Calu3 (cell line): ENCODE measurements around the gene VSTM2B. TPM values are rescaled to one million over a fixed set of nuclear protein-coding genes. Genes with fewer than 3 reads are reported as not detected.
"Not testable (repeated sequence)": the region's sequence is repeated elsewhere in the genome, so short reads cannot be mapped to it uniquely, and the experiment has no call there.

Source experiments
- BruUV-seq: library from RNA; stranded (reverse); fragments of 400-500 nt; replicated peaks from 2 replicates; lab custom pipeline; 2021; lab: Mats Ljungman, UMichigan
- CTCF ChIA-PET: fragments of 300-600 bp; sonication (Branson Sonifier 250); formaldehyde crosslinking; loops from one replicate; lab custom pipeline; 2022; ENCODE audit warnings: antibody characterized with exemption; lab: Charles Lee
- DNase-seq: peaks from one replicate; pipeline ENCODE4 v3.0.0; 2022
- H3K27ac Mint-ChIP-seq: one replicate; pipeline ENCODE4 v1.8.0; 2022; ENCODE audit warnings: mixed read lengths; ENCODE audit not compliant: unreplicated experiment
- H3K27me3 Mint-ChIP-seq: one replicate; pipeline ENCODE4 v1.8.0; 2022; ENCODE audit warnings: mixed read lengths; ENCODE audit not compliant: unreplicated experiment
- H3K36me3 Mint-ChIP-seq: one replicate; pipeline ENCODE4 v1.8.0; 2022; ENCODE audit warnings: mild to moderate bottlenecking, moderate library complexity, mixed read lengths; ENCODE audit not compliant: insufficient read depth, unreplicated experiment
- H3K4me1 Mint-ChIP-seq: one replicate; pipeline ENCODE4 v1.8.0; 2022; ENCODE audit warnings: mild to moderate bottlenecking, low read depth, mixed read lengths; ENCODE audit not compliant: unreplicated experiment
- H3K4me3 Mint-ChIP-seq: one replicate; pipeline ENCODE4 v1.8.0; 2022; ENCODE audit warnings: mild to moderate bottlenecking, low read depth, moderate library complexity, mixed read lengths; ENCODE audit not compliant: unreplicated experiment
- H3K9me3 Mint-ChIP-seq: one replicate; pipeline ENCODE4 v1.8.0; 2022; ENCODE audit warnings: low read depth, mixed read lengths; ENCODE audit not compliant: unreplicated experiment
- intact Hi-C: fragments of 100-400 bp; cut with micrococcal nuclease; formaldehyde crosslinking; loops from one replicate; pipeline ENCODE4 v1.10.0; 2022; ENCODE audit not compliant: unreplicated experiment
- total RNA-seq: library from RNA; stranded (reverse); gene quantifications from 2 replicates; pipeline ENCODE4 v1.2.3, GENCODE V29; 2022
- TF ChIP-seq, protein P1 (sequence below): fragments of 200-600 bp; IDR thresholded peaks from one replicate; pipeline ENCODE4 v1.8.0; 2022; ENCODE audit warnings: antibody characterized with exemption; ENCODE audit not compliant: unreplicated experiment

VSTM2B gene
- total RNA-seq, 1 experiment from 2014 or later, result not detected

DNA sequence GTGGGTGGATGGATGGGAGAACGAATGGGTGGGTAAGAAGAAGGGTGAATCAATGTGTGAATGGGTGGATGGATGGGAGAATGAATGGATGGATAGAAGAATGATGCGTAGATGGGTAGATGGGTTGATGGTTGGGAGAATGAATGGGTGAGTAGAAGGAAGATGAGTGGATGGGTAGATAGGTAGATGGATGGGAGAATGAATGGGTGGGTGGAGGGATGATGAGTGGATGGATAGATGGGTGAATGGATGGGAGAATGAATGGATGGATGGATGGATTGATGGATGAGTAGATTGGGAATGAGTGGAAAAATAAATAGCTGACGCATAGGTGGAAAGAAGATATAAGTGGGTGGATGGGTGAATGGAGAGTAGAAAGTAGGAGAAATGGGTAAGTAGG, 16.5 kb downstream of the VSTM2B start:
- Mint-ChIP-seq H3K4me1 (no peaks in the 10 kb centered on the region), H3K27ac (no peak overlapping the region), H3K36me3 (no peaks in the 10 kb centered on the region), H3K27me3 (peaks cover 21% of the 10 kb centered on the region), H3K9me3 (no peaks in the 10 kb centered on the region), H3K4me3 (no peak overlapping the region)
- CTCF ChIA-PET, result no interaction called here
- TF ChIP-seq, protein P1, sequence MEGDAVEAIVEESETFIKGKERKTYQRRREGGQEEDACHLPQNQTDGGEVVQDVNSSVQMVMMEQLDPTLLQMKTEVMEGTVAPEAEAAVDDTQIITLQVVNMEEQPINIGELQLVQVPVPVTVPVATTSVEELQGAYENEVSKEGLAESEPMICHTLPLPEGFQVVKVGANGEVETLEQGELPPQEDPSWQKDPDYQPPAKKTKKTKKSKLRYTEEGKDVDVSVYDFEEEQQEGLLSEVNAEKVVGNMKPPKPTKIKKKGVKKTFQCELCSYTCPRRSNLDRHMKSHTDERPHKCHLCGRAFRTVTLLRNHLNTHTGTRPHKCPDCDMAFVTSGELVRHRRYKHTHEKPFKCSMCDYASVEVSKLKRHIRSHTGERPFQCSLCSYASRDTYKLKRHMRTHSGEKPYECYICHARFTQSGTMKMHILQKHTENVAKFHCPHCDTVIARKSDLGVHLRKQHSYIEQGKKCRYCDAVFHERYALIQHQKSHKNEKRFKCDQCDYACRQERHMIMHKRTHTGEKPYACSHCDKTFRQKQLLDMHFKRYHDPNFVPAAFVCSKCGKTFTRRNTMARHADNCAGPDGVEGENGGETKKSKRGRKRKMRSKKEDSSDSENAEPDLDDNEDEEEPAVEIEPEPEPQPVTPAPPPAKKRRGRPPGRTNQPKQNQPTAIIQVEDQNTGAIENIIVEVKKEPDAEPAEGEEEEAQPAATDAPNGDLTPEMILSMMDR, result no peak
- intact Hi-C loops, result no loop called here
- BruUV-seq, result no TSS peak
- no peak for DNase-seq

DNA sequence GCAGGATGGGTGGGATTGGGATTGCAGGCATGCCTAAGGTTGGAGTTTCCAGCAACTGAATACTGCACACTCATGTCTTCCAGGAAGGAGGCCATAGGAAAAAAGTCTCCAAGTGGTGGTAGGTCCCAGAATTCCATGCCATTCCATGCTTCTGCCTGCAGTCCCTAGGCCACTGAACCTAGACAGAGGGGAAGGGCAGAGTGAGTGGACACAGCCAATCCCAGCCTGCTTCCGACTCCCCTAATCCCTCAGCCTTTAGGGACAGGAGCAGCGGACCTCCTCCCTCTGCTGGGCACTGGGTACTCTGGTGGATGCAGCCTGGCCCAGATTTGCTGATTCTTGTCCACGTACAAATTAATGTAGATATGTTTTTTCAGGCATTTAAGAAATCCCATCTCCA, 17.0 kb downstream of the VSTM2B start:
- CTCF ChIA-PET, result no interaction called here
- H3K36me3 Mint-ChIP-seq, result no peaks in the 10 kb centered on the region
- DNase-seq, result no peak
- H3K9me3 Mint-ChIP-seq, result no peaks in the 10 kb centered on the region
- no peaks in the 10 kb centered on the region for H3K4me1 Mint-ChIP-seq
- no peak overlapping the region for H3K4me3 Mint-ChIP-seq
- intact Hi-C loops, result no loop called here
- BruUV-seq, result no TSS peak
- TF ChIP-seq, protein P1, result no peak
- H3K27me3 Mint-ChIP-seq, result peaks cover 26% of the 10 kb centered on the region
- H3K27ac Mint-ChIP-seq, result no peak overlapping the region

DNA sequence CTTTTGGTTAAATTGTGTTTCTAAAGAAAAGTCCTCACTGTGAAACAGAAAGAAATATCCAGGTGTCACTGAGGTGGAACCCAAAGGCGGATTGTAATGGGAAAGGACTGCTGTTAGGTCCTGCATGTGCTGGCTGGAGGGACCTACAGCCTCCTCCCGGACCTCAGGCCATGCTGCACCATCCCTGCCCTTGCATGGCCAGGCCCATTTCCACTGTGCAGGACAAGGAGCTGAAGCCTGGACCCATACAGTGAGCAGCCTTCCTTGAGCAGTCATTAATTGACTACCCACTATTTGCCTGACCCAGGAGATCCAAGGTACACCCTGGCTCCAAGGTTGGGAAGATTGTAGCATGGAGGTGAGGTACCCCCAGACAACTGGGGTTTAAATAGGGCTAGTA, 17.6 kb downstream of the VSTM2B start:
- H3K9me3 Mint-ChIP-seq, result no peaks in the 10 kb centered on the region
- peaks cover 32% of the 10 kb centered on the region for H3K27me3 Mint-ChIP-seq
- CTCF ChIA-PET, result no interaction called here
- no TSS peak for BruUV-seq
- H3K4me3 Mint-ChIP-seq, result no peak overlapping the region
- DNase-seq, result no peak
- H3K36me3 Mint-ChIP-seq, result no peaks in the 10 kb centered on the region
- H3K4me1 Mint-ChIP-seq, result no peaks in the 10 kb centered on the region
- TF ChIP-seq, protein P1, result no peak
- H3K27ac Mint-ChIP-seq, result no peak overlapping the region
- intact Hi-C loops, result no loop called here

DNA sequence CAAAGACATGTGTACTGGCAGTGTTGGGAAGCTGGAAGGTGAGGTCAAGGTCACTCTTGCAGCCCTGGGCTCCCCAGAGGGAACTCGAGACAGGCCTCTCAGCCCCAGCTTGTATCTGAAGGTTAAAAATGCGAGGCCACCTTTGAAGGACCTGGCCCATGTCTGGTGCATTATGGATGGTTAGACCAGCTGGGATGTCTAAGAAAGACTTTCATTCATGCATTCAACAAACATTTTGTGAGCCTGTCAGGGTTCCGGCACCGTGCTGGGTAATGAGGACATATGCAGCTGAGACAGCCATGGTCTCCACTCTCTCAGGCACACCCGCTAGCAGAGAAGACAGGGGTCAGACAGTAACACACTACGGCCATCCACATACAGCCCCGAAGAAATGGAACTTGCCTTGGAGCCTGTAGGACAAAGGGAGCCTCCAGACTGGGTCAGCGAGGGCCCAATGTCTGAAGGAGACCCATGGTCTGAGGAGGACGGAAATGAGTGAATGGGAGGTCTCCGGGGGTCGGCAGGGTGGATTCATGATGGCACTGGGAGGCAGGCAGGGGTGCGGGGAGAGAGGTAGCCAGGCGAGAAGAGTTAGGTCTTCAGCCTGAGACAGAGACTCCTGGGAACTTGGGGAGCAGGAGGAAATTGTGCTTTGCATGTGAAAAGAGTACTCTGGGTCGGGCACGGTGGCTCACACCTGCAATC, 19.0 kb downstream of the VSTM2B start:
- H3K27me3 Mint-ChIP-seq, result peaks cover 46% of the 10 kb centered on the region
- H3K27ac Mint-ChIP-seq, result no peak overlapping the region
- intact Hi-C loops, result no loop called here
- TF ChIP-seq, protein P1, result no peak
- H3K36me3 Mint-ChIP-seq, result no peaks in the 10 kb centered on the region
- no peak for DNase-seq
- no peaks in the 10 kb centered on the region for H3K9me3 Mint-ChIP-seq
- H3K4me1 Mint-ChIP-seq, result no peaks in the 10 kb centered on the region
- no TSS peak for BruUV-seq
- no peak overlapping the region for H3K4me3 Mint-ChIP-seq
- CTCF ChIA-PET, result no interaction called here

DNA sequence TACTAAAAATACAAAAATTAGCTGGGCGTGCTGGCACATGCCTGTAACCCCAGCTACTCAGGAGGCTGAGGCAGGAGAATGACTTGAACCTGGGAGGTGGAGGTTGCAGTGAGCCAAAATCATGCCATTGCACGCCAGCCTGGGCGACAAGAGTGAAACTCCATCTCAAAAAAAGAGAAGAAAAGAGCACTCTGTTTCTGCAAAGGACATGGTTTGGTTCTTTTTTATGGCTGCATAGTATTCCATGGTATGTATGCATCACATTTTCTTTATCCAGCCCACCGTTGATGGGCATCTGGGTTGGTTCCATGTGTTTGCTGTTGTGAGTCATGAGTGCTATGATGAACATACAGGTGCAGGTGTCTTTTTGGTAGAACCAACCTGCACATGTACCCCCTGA, 19.7 kb downstream of the VSTM2B start:
- H3K36me3 Mint-ChIP-seq, intact Hi-C loops, CTCF ChIA-PET, BruUV-seq, H3K4me3 Mint-ChIP-seq, H3K4me1 Mint-ChIP-seq, DNase-seq, H3K9me3 Mint-ChIP-seq, H3K27ac Mint-ChIP-seq: not testable (repeated sequence)
- H3K27me3 Mint-ChIP-seq, result peaks cover 51% of the 10 kb centered on the region
